ENCODE results near the gene FBF1. TPM values are rescaled to one million over a fixed set of nuclear protein-coding genes. Genes with fewer than 3 reads are reported as not detected.
A peak's percentile ranks its signal among the peaks of the same experiment; 100 is the strongest.

The FBF1 gene
- total and polyA plus RNA-seq, 9 of the 15 experiments (the other 6 are each of a cell fraction or from before 2014, with no cell fraction given), result 0.46 to 14.9 (median 7.5) TPM

- no peak for TF ChIP-seq SFPQ (IDR thresholded peaks at IDR 0.05; ENCODE audit: low read depth, low read length)
Measured at GRCh38 chr17:75895370-75896155, 45.3 kb downstream of the FBF1 start (continued).

- H3K27me3 ChIP-seq (ENCODE audit: control insufficient read depth in 2 of 2, insufficient read depth in 2 of 2, low read length in 2 of 2), result no peaks in the 10 kb centered on the region
- peaks cover 13 to 80% of the 10 kb centered on the region in 2 experiments; a peak in 4 of 5 replicates for H3K4me1 ChIP-seq (replicated peaks in 1 of 2; ENCODE audit: control insufficient read depth in 2 of 2, insufficient read depth in 2 of 2, low read length in 2 of 2)
- FAIRE-seq (no peak), ATAC-seq (no peak), DNase-seq (ENCODE audit: extremely low read depth in 1 of 4, low spot score in 3 of 4) (no peak)
- ChIA-PET POLR2A (interaction anchor here (0.6 to 15.9 kb wide), 12 partner anchors 8 to 545 kb away, joined by 3 to 169 read pairs (median 4); partner anchors contain the start of genes MRPL38, TRIM47 and WBP2), CTCF (ENCODE audit: low intra/inter-chr PET ratio) (no interaction called here)
- no TSS peak for BruUV-seq (replicated peaks)
- H3K9me1 ChIP-seq (ENCODE audit: control insufficient read depth, insufficient read depth, low read length), result peaks cover 4% of the 10 kb centered on the region
- H3K4me2 ChIP-seq (ENCODE audit: insufficient read depth, low read length), result no peak overlapping the region
- H3K4me3 ChIP-seq, result no peak overlapping the region
- H3K9ac ChIP-seq (ENCODE audit: insufficient read depth in 1 of 2, low read depth in 2 of 2, low read length in 2 of 2), result peak overlapping the region in 1 of 2 experiments; percentile 100; a peak in 2 of 4 replicates
- no peaks in the 10 kb centered on the region for H4K20me1 ChIP-seq (replicated peaks; ENCODE audit: control insufficient read depth, insufficient read depth, low read length)
- in situ Hi-C loops (cut with MboI), result no loop called here
- peaks cover 31% of the 10 kb centered on the region for H3K79me2 ChIP-seq (ENCODE audit: control insufficient read depth, insufficient read depth, low read length)
- WGBS (ENCODE audit: insufficient coverage, low coverage, missing lambda C conversion rate), result 87% methylated on average over 19 of the region's 22 CpGs
- H2AFZ ChIP-seq (ENCODE audit: low read depth, low read length), result no peak overlapping the region
- H3K36me3 ChIP-seq (ENCODE audit: control insufficient read depth, insufficient read depth, low read length), result peaks cover 55% of the 10 kb centered on the region; the same call in 1 of the 3 replicates
- intact Hi-C loops (cut with micrococcal nuclease), result no loop called here
- no peaks in the 10 kb centered on the region for H3K9me3 ChIP-seq (replicated peaks; ENCODE audit: control insufficient read depth, insufficient read depth, low read depth, low read length)
- no peak overlapping the region for H3K27ac ChIP-seq (ENCODE audit: extremely low read depth, low read depth, low read length)
- TF ChIP-seq TRIM25 (IDR thresholded peaks at IDR 0.05; ENCODE audit: borderline replicate concordance), result no peak
- TF ChIP-seq ZNF592 (IDR thresholded peaks at IDR 0.05), result no peak
- no peak for TF ChIP-seq TOE1 (IDR thresholded peaks at IDR 0.05; ENCODE audit: borderline replicate concordance)
- TF ChIP-seq TOE1 (CRISPR knock-in tag; IDR thresholded peaks at IDR 0.05; ENCODE audit: borderline replicate concordance, low read depth), result no peak
- TF ChIP-seq SUPT5H (IDR thresholded peaks at IDR 0.05), result peak; percentile 40
- TF ChIP-seq CHD2 (IDR thresholded peaks at IDR 0.05; ENCODE audit: low read depth, low read length), result no peak
- TF ChIP-seq ZNF274 (IDR thresholded peaks at IDR 0.05; ENCODE audit: borderline replicate concordance, low read depth, low read length), result no peak
- 0 out of 2 replicates have a peak, but pooled peaks have one; percentile 45 for TF ChIP-seq POLR2A (conservative IDR thresholded peaks at IDR 0.05)
- no peak for TF ChIP-seq CCAR2 (IDR thresholded peaks at IDR 0.05; ENCODE audit: low read depth, low read length)
- TF ChIP-seq BRD9 (IDR thresholded peaks at IDR 0.05; ENCODE audit: low read depth, partially characterized antibody), result no peak
Measured at GRCh38 chr17:75894049-75894733, 46.7 kb downstream of the FBF1 start.
